H1 (cell line): ENCODE data around the gene ZDHHC11. TPM values are rescaled to one million over a fixed set of nuclear protein-coding genes. Genes with fewer than 3 reads are reported as not detected.

ENCODE experiments used
- CTCF ChIA-PET: fragments of 300-600 bp; sonication (Branson Sonifier 250); formaldehyde crosslinking; loops from one replicate; lab custom pipeline; 2021; ENCODE audit not compliant: partially characterized antibody; lab: Charles Lee
- POLR2A ChIA-PET: fragments of 300-600 bp; sonication (Branson Sonifier 250); formaldehyde crosslinking; loops from one replicate; lab custom pipeline; 2021; ENCODE audit warnings: inconsistent platforms; ENCODE audit not compliant: partially characterized antibody; lab: Charles Lee
- DNase-seq, 2 experiments: peaks; one replicate each; pipeline versions ENCODE4 v3.0.0 to v3.0.0-alpha.2; 2010 to 2022; ENCODE audit warnings: low spot score in 2 of 2, low read depth in 1 of 2, mixed read lengths in 1 of 2
- FAIRE-seq: peaks from 2 replicates; lab custom pipeline; 2011; peaks lifted over from hg19 to GRCh38; lab: Jason Lieb, UNC
- H2AFZ ChIP-seq: 2 replicates; pipeline ENCODE4 v1.8.1; 2012; ENCODE audit warnings: low read length, inconsistent platforms
- H2AK5ac ChIP-seq: 2 replicates; pipeline ENCODE4 v1.6.1; 2013; ENCODE audit warnings: low read depth, low read length
- H2BK120ac ChIP-seq: replicated peaks from 2 replicates; pipeline ENCODE3; 2013; ENCODE audit warnings: low read depth, low read length, inconsistent platforms
- H2BK12ac ChIP-seq: 2 replicates; pipeline ENCODE4 v1.6.1; 2013; ENCODE audit warnings: low read depth, low read length
- H2BK15ac ChIP-seq: 2 replicates; pipeline ENCODE4 v1.6.1; 2013; ENCODE audit warnings: low read length
- H2BK20ac ChIP-seq: 2 replicates; pipeline ENCODE4 v1.6.1; 2013; ENCODE audit warnings: low read length
- H2BK5ac ChIP-seq: 2 replicates; pipeline ENCODE4 v1.6.1; 2013; ENCODE audit warnings: low read depth, low read length
- H3K14ac ChIP-seq: 2 replicates; pipeline ENCODE4 v1.6.1; 2013; ENCODE audit warnings: inconsistent platforms; ENCODE audit not compliant: insufficient read length
- H3K18ac ChIP-seq: 2 replicates; pipeline ENCODE4 v1.6.1; 2013; ENCODE audit warnings: low read length; ENCODE audit errors: extremely low read depth
- H3K23ac ChIP-seq: 2 replicates; pipeline ENCODE4 v1.6.1; 2013; ENCODE audit warnings: inconsistent platforms; ENCODE audit not compliant: insufficient read length
- H3K23me2 ChIP-seq: 2 replicates; pipeline ENCODE4 v1.6.1; 2013; ENCODE audit warnings: low read depth, low read length
- H3K27ac ChIP-seq: 2 replicates; pipeline ENCODE4 v1.6.1; 2011; ENCODE audit warnings: low read depth, low read length, inconsistent platforms
- H3K27me3 ChIP-seq, 4 experiments: replicated peaks in 1 of 4; 1 replicate in 1 of 4; 2 replicates in 3 of 4; pipeline versions ENCODE4 v1.6.1 to v1.8.1; 2011 to 2013; ENCODE audit warnings: low read length in 3 of 4, mild to moderate bottlenecking in 3 of 4, inconsistent platforms in 2 of 4, mixed read lengths in 2 of 4, moderate library complexity in 1 of 4; ENCODE audit not compliant: control insufficient read depth in 3 of 4, insufficient read depth in 3 of 4; ENCODE audit errors: extremely low read depth in 1 of 4
- H3K36me3 ChIP-seq, 4 experiments: 2 replicates each; pipeline versions ENCODE4 v1.6.1 to v1.8.1; 2011 to 2013; ENCODE audit warnings: mild to moderate bottlenecking in 4 of 4, low read length in 3 of 4, moderate library complexity in 2 of 4, control low read depth in 1 of 4, inconsistent platforms in 1 of 4; ENCODE audit not compliant: insufficient read depth in 4 of 4, control insufficient read depth in 2 of 4
- H3K4ac ChIP-seq: replicated peaks from 2 replicates; pipeline ENCODE3; 2013; ENCODE audit warnings: low read length, low read depth, mixed read lengths, inconsistent platforms; ENCODE audit not compliant: insufficient read length
- H3K4me1 ChIP-seq, 4 experiments: replicated peaks in 1 of 4; 1 replicate in 1 of 4; 2 replicates in 3 of 4; pipeline versions ENCODE4 v1.6.1 to v1.8.1; 2011 to 2013; ENCODE audit warnings: low read length in 3 of 4, inconsistent platforms in 2 of 4, mixed read lengths in 1 of 4; ENCODE audit not compliant: insufficient read depth in 4 of 4, control insufficient read depth in 3 of 4
- H3K4me2 ChIP-seq, 2 experiments: 2 replicates each; pipeline versions ENCODE4 v1.6.1 to v1.8.1; 2011 to 2013; ENCODE audit warnings: low read depth in 2 of 2, low read length in 2 of 2, control low read depth in 1 of 2, inconsistent platforms in 1 of 2, mild to moderate bottlenecking in 1 of 2; ENCODE audit not compliant: insufficient read depth in 1 of 2
- H3K4me3 ChIP-seq, 4 experiments: fragments of 200-600, 300-600 bp in 1 of 4; sonication (generic), shearing (Covaris generic), sonication (Bioruptor Twin) in 1 of 4; 2 replicates each; pipeline versions ENCODE4 v1.5.1 to v1.8.1; 2011 to 2016; ENCODE audit warnings: low read length in 4 of 4, low read depth in 3 of 4, control low read depth in 2 of 4, inconsistent platforms in 2 of 4, mild to moderate bottlenecking in 2 of 4, mixed read lengths in 1 of 4, moderate library complexity in 1 of 4; ENCODE audit not compliant: insufficient read depth in 2 of 4; ENCODE audit errors: extremely low read depth in 1 of 4
- H3K56ac ChIP-seq: replicated peaks from 2 replicates; pipeline ENCODE3; 2013; ENCODE audit warnings: low read depth, mild to moderate bottlenecking, mixed read lengths, low read length, inconsistent platforms; ENCODE audit not compliant: insufficient read length
- H3K79me1 ChIP-seq: 2 replicates; pipeline ENCODE4 v1.6.1; 2013; ENCODE audit warnings: low read depth, low read length, control low read depth
- H3K79me2 ChIP-seq, 2 experiments: 2 replicates each; pipeline versions ENCODE4 v1.6.1 to v1.8.1; 2012 to 2013; ENCODE audit warnings: low read length in 2 of 2, mild to moderate bottlenecking in 2 of 2, inconsistent platforms in 1 of 2; ENCODE audit not compliant: insufficient read depth in 2 of 2, control insufficient read depth in 1 of 2
- H3K9ac ChIP-seq, 4 experiments: replicated peaks in 1 of 4; 1 replicate in 1 of 4; 2 replicates in 3 of 4; pipeline versions ENCODE4 v1.6.1 to v1.8.1; 2011 to 2013; ENCODE audit warnings: low read depth in 3 of 4, low read length in 3 of 4, control low read depth in 2 of 4, mild to moderate bottlenecking in 2 of 4, moderate library complexity in 2 of 4, inconsistent platforms in 1 of 4; ENCODE audit errors: extremely low read depth in 1 of 4
- H3K9me3 ChIP-seq, 2 experiments: 2 replicates each; pipeline versions ENCODE4 v1.6.1 to v1.8.1; 2012 to 2013; ENCODE audit warnings: mild to moderate bottlenecking in 2 of 2, moderate library complexity in 2 of 2, control low read depth in 1 of 2, inconsistent platforms in 1 of 2, low read depth in 1 of 2, low read length in 1 of 2, mixed read lengths in 1 of 2; ENCODE audit not compliant: insufficient read depth in 2 of 2
- H4K20me1 ChIP-seq, 2 experiments: replicated peaks in 1 of 2; 2 replicates each; pipeline versions ENCODE3 to v1.8.1; 2011 to 2013; ENCODE audit warnings: inconsistent platforms in 2 of 2, low read length in 2 of 2, mild to moderate bottlenecking in 1 of 2; ENCODE audit not compliant: insufficient read depth in 2 of 2, control insufficient read depth in 1 of 2
- H4K5ac ChIP-seq: 2 replicates; pipeline ENCODE4 v1.6.1; 2013; ENCODE audit warnings: low read length, low read depth, mixed read lengths, inconsistent platforms; ENCODE audit not compliant: insufficient read length
- H4K8ac ChIP-seq: 2 replicates; pipeline ENCODE4 v1.8.0; 2013; ENCODE audit warnings: mild to moderate bottlenecking, moderate library complexity, low read length, inconsistent platforms; ENCODE audit not compliant: insufficient read depth; ENCODE audit errors: extremely low read depth
- H4K91ac ChIP-seq: replicated peaks from 2 replicates; pipeline ENCODE3; 2013; ENCODE audit warnings: low read length, mixed read lengths, inconsistent platforms; ENCODE audit not compliant: insufficient read length
- ASH2L ChIP-seq: fragments of 200-600, 300-600 bp; sonication (generic); IDR thresholded peaks from one replicate; pipeline ENCODE4 v1.7.1; 2017; ENCODE audit warnings: low read length
- GTF2F1 ChIP-seq: IDR thresholded peaks from 2 replicates; pipeline ENCODE4 v1.6.1; 2012; ENCODE audit warnings: low read depth, low read length, improper control_type of control experiment, borderline replicate concordance
- JUND ChIP-seq: IDR thresholded peaks from 2 replicates; pipeline ENCODE4 v1.6.1; 2011; ENCODE audit warnings: mild to moderate bottlenecking, improper control_type of control experiment, low read length
- PHF8 ChIP-seq: fragments of 200-600 bp; sonication (generic); conservative IDR thresholded peaks from 2 replicates; pipeline ENCODE4 v1.7.1; 2012; ENCODE audit warnings: low read depth, mild to moderate bottlenecking, inconsistent platforms, low read length, moderate library complexity
- YY1 ChIP-seq: IDR thresholded peaks from 2 replicates; pipeline ENCODE4 v1.6.1; 2011; ENCODE audit warnings: low read depth, mild to moderate bottlenecking, low read length
- WGBS, 2 experiments: shearing (Covaris generic) in 1 of 2; methylation state at CpG; one replicate each; pipeline versions ENCODE4 v1.1.6 to v1.1.7; 2013 to 2015; ENCODE audit warnings: low lambda C conversion rate in 2 of 2, mixed read lengths in 2 of 2, inconsistent platforms in 1 of 2, low coverage in 1 of 2, missing lambda C conversion rate in 1 of 2; ENCODE audit not compliant: insufficient replicate concordance in 2 of 2, insufficient coverage in 1 of 2, insufficient read length in 1 of 2; ENCODE audit errors: extremely low coverage in 1 of 2, missing lambda C conversion rate in 1 of 2; 5-methylcytosine and 5-hydroxymethylcytosine counted together
- polyA plus RNA-seq, 7 experiments: library from polyadenylated mRNA; depleted of rRNA in 3 of 7; stranded (reverse) in 5 of 7; unstranded in 2 of 7; fragments of >200 nt in 5 of 7; fragments of 200-250 nt in 2 of 7; gene quantifications; 1 replicate in 5 of 7; 2 replicates in 1 of 7; 4 replicates in 1 of 7; pipeline versions ENCODE4 v1.2.1 to v1.2.3, GENCODE V29; 2011 to 2013; ENCODE audit warnings: missing spikeins in 2 of 7, mixed read lengths in 2 of 7
- total RNA-seq: library from RNA; stranded (reverse); fragmentation: NEBNext Ultra II Directional; extraction: Animal tissue kit (Norgen Biotek cat#: 25700); gene quantifications from 2 replicates; pipeline ENCODE4 v1.2.1, GENCODE V29; 2021

The ZDHHC11 gene
- total and polyA plus RNA-seq, 2 of the 8 experiments (the other 6 are each of a cell fraction or from before 2014, with no cell fraction given), result 4.7 to 16.6 TPM

- H2BK20ac ChIP-seq, result no peak overlapping the region
- no peaks in the 10 kb centered on the region; a peak in 1 of 7 replicates for H3K27me3 ChIP-seq
- H3K27ac ChIP-seq, result no peak overlapping the region
- H3K18ac ChIP-seq, result peak overlapping the region; percentile 21; the same call in 1 of the 2 replicates
- H3K4ac ChIP-seq, result no peak overlapping the region
- no peak for FAIRE-seq
- H2BK12ac ChIP-seq, result no peak overlapping the region
- peaks cover 2 to 23% of the 10 kb centered on the region in 2 experiments; a peak in 3 of 4 replicates for H3K9me3 ChIP-seq
- 89% methylated on average over 8 of the region's 8 CpGs; no CpG with 5 or more reads in 1 of the 2 experiments for WGBS, 2 experiments
- H3K36me3 ChIP-seq, result no peaks in the 10 kb centered on the region
- no peak overlapping the region for H3K4me2 ChIP-seq
- no peak overlapping the region for H2AFZ ChIP-seq
- no peaks in the 10 kb centered on the region; a peak in 1 of 7 replicates for H3K4me1 ChIP-seq
- peak overlapping the region; percentile 72 for H4K8ac ChIP-seq
- no peak for DNase-seq
- no peak overlapping the region for H2BK120ac ChIP-seq
- no peak overlapping the region for H2AK5ac ChIP-seq
- no peak overlapping the region for H3K9ac ChIP-seq
- H4K91ac ChIP-seq, result peak overlapping the region; percentile 18
- POLR2A ChIA-PET, result no interaction called here
- no peak overlapping the region for H2BK15ac ChIP-seq
- H3K79me2 ChIP-seq, result no peaks in the 10 kb centered on the region
- TF ChIP-seq JUND (no peak), GTF2F1 (no peak), PHF8 (no peak), ASH2L (peak; percentile 76), YY1 (no peak)
- CTCF ChIA-PET, result no interaction called here
- H4K20me1 ChIP-seq, result peaks cover 0 to 4% of the 10 kb centered on the region in 2 experiments
- H3K4me3 ChIP-seq, result no peak overlapping the region
- H3K56ac ChIP-seq, result no peak overlapping the region
- no peak overlapping the region for H3K14ac ChIP-seq
- H4K5ac ChIP-seq, result no peak overlapping the region
- H3K23me2 ChIP-seq, result no peaks in the 10 kb centered on the region
- H3K23ac ChIP-seq, result no peak overlapping the region
- no peak overlapping the region for H2BK5ac ChIP-seq
- H3K79me1 ChIP-seq, result peaks cover 2% of the 10 kb centered on the region; the same call in 1 of the 2 replicates
Observed at GRCh38 chr5:761854-762710, 88.7 kb downstream of the ZDHHC11 start.
